Esophagus squamous epithelium (tissue), 5 donors: ENCODE data around the gene ESRRA. TPM values are rescaled to one million over a fixed set of nuclear protein-coding genes. Genes with fewer than 3 reads are reported as not detected.
A peak's percentile ranks its signal among the peaks of the same experiment; 100 is the strongest.

Source experiments
- DNase-seq: peaks from one replicate; lab custom pipeline; 2025; lab: John Stamatoyannopoulos, UW
- H3K27ac ChIP-seq, 4 donors: fragments of 200-600 bp; sonication (generic); one replicate each; pipeline ENCODE4 v1.5.1; 2016 to 2019; ENCODE audit warnings: mild to moderate bottlenecking in 1 of 4
- H3K27me3 ChIP-seq, 4 donors: fragments of 200-600 bp; sonication (generic); 1 replicate in 3 of 4; 2 replicates in 1 of 4; pipeline versions ENCODE4 v1.5.1 to v1.6.0; 2017 to 2021; ENCODE audit warnings: antibody characterized with exemption in 1 of 4
- H3K36me3 ChIP-seq, 3 donors: fragments of 200-600 bp; sonication (generic); one replicate each; pipeline ENCODE4 v1.5.1; 2016 to 2019
- H3K4me1 ChIP-seq, 3 donors: fragments of 200-600 bp; sonication (generic); one replicate each; pipeline ENCODE4 v1.5.1; 2017 to 2019
- H3K4me3 ChIP-seq, 4 donors: fragments of 200-600 bp; sonication (generic); 1 replicate in 3 of 4; 2 replicates in 1 of 4; pipeline ENCODE4 v1.5.1; 2016 to 2019; ENCODE audit warnings: mild to moderate bottlenecking in 2 of 4, moderate library complexity in 1 of 4
- H3K9me3 ChIP-seq, 3 donors: fragments of 200-600 bp; sonication (generic); one replicate each; pipeline ENCODE4 v1.5.1; 2016 to 2019
- POLR2A ChIP-seq, 4 donors: fragments of 450-650 bp; IDR thresholded peaks; one replicate each; pipeline ENCODE4 v1.6.1; 2017; ENCODE audit warnings: antibody characterized with exemption in 4 of 4, mild to moderate bottlenecking in 4 of 4, moderate library complexity in 3 of 4
- WGBS, 2 donors: methylation state at CpG; one replicate each; pipeline ENCODE4 v1.1.5; 2018; 5-methylcytosine and 5-hydroxymethylcytosine counted together
- intact Hi-C: fragments of 100-400 bp; cut with DNase I; formaldehyde crosslinking; loops from one replicate; pipeline ENCODE4 v1.15.0; 2022
- total RNA-seq, 4 donors: library from RNA; depleted of rRNA; stranded (reverse); fragments of >200 nt; gene quantifications; one replicate each; pipeline ENCODE4 v1.1.0, GENCODE V29; 2016
- TF ChIP-seq, protein P1 (sequence below), 6 experiments: fragments of 450-650 bp in 4 of 6; fragments of 200-600 bp in 2 of 6; sonication (generic) in 2 of 6; IDR thresholded peaks; one replicate each; pipeline ENCODE4 v1.5.1; 2016 to 2019; ENCODE audit warnings: antibody characterized with exemption in 6 of 6, mild to moderate bottlenecking in 4 of 6, moderate library complexity in 4 of 6
- donor health status: DM: yes; HTN: yes; CAD: no.

ESRRA gene
- total RNA-seq, 4 donors from 2014 or later: 81.9 to 131 (median 99.7) TPM

DNA sequence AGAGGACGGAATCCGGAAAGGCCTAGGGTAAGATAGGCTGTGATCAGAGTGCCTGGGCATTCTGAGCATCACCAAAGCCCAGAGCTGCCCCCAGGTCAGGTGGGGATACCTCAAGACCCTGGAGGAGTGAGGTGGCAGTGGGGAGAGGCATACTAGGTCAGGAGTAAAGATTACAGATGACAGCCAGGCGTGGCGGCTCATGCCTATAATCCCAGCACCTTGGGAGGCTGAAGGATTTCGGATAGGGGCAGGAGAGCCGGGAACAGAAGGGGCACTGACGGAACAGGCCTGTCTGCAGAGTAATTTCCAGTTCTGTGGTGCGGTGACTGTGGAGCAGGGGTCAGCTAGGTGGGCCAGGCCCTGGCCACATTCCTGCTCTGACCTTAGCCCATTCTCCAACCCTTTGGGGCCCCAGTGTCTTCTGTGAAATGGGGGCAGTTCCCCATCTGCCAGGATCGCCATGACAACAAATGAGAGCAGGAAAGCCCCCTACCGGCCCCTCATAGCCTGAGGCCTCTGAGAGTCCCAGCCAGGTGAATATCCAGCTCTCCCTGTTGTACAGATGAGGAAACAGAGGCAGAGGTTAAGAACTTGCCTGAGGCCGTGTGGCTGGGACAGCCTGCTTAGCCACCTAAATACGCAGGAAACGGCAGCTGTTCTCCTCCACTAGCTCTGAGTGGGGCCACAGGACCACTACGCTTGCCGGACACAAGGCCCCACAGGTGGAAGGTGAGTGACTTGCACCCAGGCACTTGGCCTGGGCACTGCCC lies 30.1 kb upstream of the ESRRA start:
- no peak for DNase-seq
- Histone ChIP-seq H3K27me3 (no peaks in the 10 kb centered on the region), H3K36me3 (peaks cover 0 to 52% (median 9%) of the 10 kb centered on the region in 3 donors), H3K4me3 (no peak overlapping the region), H3K27ac (peak overlapping the region in 2 of 4 donors; percentile 66 to 81), H3K9me3 (no peaks in the 10 kb centered on the region), H3K4me1 (peaks cover 13 to 54% (median 17%) of the 10 kb centered on the region in 3 donors)
- WGBS, 2 donors: 90 to 93% methylated on average over 9 to 11 of the region's 15 CpGs
- intact Hi-C loops: no loop called here
- TF ChIP-seq, protein P1, sequence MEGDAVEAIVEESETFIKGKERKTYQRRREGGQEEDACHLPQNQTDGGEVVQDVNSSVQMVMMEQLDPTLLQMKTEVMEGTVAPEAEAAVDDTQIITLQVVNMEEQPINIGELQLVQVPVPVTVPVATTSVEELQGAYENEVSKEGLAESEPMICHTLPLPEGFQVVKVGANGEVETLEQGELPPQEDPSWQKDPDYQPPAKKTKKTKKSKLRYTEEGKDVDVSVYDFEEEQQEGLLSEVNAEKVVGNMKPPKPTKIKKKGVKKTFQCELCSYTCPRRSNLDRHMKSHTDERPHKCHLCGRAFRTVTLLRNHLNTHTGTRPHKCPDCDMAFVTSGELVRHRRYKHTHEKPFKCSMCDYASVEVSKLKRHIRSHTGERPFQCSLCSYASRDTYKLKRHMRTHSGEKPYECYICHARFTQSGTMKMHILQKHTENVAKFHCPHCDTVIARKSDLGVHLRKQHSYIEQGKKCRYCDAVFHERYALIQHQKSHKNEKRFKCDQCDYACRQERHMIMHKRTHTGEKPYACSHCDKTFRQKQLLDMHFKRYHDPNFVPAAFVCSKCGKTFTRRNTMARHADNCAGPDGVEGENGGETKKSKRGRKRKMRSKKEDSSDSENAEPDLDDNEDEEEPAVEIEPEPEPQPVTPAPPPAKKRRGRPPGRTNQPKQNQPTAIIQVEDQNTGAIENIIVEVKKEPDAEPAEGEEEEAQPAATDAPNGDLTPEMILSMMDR (IDR thresholded peaks at IDR 0.05): no peak
- TF ChIP-seq POLR2A (IDR thresholded peaks at IDR 0.05): no peak

DNA sequence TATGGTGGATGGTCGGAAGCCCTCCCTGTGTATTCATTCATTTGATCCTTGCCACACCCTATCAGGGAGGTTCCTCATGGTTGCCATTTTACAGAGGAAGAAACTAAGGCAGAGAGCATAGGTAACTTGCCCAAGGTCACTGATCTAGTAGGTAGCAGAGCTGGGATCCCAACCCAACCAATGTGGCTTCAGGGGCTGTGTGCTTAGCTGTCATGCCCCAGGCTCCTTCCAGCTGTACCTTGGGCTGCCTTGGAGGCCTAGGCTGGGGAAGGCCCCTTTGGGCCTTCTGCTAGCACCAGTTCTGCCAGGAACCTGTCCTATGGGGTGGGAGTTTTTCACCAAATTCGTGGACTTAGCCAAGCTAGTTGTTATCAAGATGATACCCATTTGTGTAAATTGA lies 29.5 kb upstream of the ESRRA start:
- intact Hi-C loops: no loop called here
- no peak for DNase-seq
- TF ChIP-seq, protein P1 (IDR thresholded peaks at IDR 0.05): no peak
- TF ChIP-seq POLR2A (IDR thresholded peaks at IDR 0.05): no peak
- Histone ChIP-seq H3K4me3 (no peak overlapping the region), H3K27me3 (no peaks in the 10 kb centered on the region), H3K9me3 (no peaks in the 10 kb centered on the region), H3K4me1 (peaks cover 13 to 54% (median 17%) of the 10 kb centered on the region in 3 donors), H3K36me3 (peaks cover 0 to 57% (median 9%) of the 10 kb centered on the region in 3 donors), H3K27ac (peak overlapping the region in 2 of 4 donors; percentile 66 to 81)
- 100% methylated on average over 1 to 2 of the region's 2 CpGs for WGBS, 2 donors

DNA sequence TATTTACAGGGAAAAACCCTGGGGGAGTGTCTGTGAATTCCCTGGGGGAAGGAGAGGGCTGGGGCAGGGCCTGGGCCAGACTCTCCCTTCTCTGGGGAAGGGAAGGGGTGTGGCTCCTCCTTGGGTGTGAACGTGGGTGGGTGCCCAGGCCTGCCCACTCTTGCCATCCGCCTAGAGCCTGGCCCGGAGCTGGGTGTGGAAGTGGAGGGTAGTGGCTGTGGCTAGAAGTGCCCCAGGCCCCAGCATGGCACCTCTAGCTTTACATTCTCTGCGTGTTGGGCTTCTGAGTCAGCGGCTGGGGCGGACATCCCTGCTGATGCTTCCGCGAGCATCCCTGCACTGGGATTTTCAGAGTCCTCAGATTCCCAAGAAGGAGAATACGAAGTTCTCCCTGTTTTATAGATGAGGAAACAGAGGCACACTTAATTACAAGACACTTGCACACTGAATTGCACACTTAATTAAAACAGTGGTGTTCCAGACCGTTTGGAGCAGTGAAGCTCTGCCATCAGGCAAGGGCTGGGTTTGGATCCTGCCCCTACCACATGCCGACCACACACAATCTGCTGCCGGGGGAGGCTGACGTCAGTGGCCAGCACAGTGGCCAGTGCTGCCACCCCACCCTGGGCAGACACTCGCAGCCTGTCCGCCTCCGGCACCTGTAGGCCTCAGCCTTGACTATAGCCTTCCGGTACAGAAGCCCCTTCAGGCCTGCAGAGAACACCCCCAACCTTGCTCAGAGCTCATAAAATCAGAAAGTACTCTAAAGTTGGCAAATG lies 28.5 kb upstream of the ESRRA start:
- DNase-seq: no peak
- peaks cover 9 to 58% (median 14%) of the 10 kb centered on the region in 3 donors for H3K4me1 ChIP-seq
- H3K27ac ChIP-seq: peak overlapping the region; percentile 38 to 81 (median 60)
- H3K9me3 ChIP-seq: no peaks in the 10 kb centered on the region
- no peak overlapping the region for H3K4me3 ChIP-seq
- intact Hi-C loops: no loop called here
- TF ChIP-seq POLR2A (IDR thresholded peaks at IDR 0.05): no peak
- TF ChIP-seq, protein P1 (IDR thresholded peaks at IDR 0.05): no peak
- 51 to 70% methylated on average over 13 to 14 of the region's 17 CpGs for WGBS, 2 donors
- no peaks in the 10 kb centered on the region for H3K27me3 ChIP-seq
- peaks cover under 1 to 66% (median 9%) of the 10 kb centered on the region in 3 donors for H3K36me3 ChIP-seq

DNA sequence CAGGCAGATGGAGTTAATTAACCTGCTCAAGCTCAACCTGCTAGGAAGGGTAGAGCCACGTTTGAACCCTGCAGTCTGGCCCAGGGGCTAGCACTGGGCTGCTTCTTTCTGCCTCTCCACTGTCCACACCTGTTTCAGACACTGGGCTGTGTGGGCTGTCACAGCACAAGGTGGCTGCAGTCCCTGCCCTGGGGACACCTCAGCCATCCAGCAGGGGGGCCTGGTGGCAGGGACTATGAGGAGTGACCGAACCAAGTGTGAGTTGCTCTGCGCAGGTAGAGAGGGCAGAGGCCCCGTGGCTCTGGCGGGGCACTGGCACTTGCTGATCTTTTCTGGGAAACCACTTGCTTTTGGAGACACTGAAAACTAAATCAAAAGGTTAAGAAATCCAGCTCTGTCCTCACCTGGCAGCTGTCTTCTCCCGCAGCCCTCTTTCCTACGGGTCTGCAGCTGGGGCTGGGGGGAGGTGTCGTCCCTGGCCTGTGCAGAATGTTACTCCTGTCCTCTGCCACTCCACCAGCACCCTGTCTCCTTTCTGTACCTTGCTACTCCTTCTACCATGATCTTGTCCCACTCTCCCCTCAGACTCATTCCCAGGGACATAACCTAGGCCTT lies 26.6 kb upstream of the ESRRA start:
- no peak overlapping the region for H3K4me3 ChIP-seq
- peaks cover 17 to 58% (median 20%) of the 10 kb centered on the region in 3 donors for H3K4me1 ChIP-seq
- WGBS, 2 donors: 88 to 97% methylated on average over 4 to 5 of the region's 8 CpGs
- no peak for DNase-seq
- intact Hi-C loops: no loop called here
- no peak for TF ChIP-seq POLR2A (IDR thresholded peaks at IDR 0.05)
- TF ChIP-seq, protein P1 (IDR thresholded peaks at IDR 0.05): no peak
- no peaks in the 10 kb centered on the region for H3K9me3 ChIP-seq
- no peaks in the 10 kb centered on the region for H3K27me3 ChIP-seq
- H3K36me3 ChIP-seq: peaks cover 4 to 72% (median 9%) of the 10 kb centered on the region in 3 donors
- no peak overlapping the region for H3K27ac ChIP-seq
